GM12878 (cell line): ENCODE results near the gene DISP2. TPM values are rescaled to one million over a fixed set of nuclear protein-coding genes. Genes with fewer than 3 reads are reported as not detected.

Experiments
- ATAC-seq: fragments of 200-7000 bp; cut with Tn5 transposase; 3 replicates; pipeline ENCODE4 v1.9.1; 2020; ENCODE audit warnings: mild to moderate bottlenecking, moderate library complexity
- BruUV-seq: library from RNA; stranded (reverse); fragments of 400-500 nt; replicated peaks from 2 replicates; lab custom pipeline; 2021; lab: Mats Ljungman, UMichigan
- CTCF ChIA-PET: fragments of 300-600 bp; sonication (Branson Sonifier 250); formaldehyde crosslinking; extraction: SDS; loops from one replicate; lab custom pipeline; 2021; ENCODE audit warnings: inconsistent platforms; lab: Yijun Ruan, JAX
- POLR2A ChIA-PET: fragments of 350-600 bp; formaldehyde crosslinking; extraction: SDS; loops from one replicate; lab custom pipeline; 2021; ENCODE audit warnings: inconsistent platforms; lab: Charles Lee
- RAD21 ChIA-PET: fragments of 300-600 bp; sonication (Branson Sonifier 250); formaldehyde crosslinking; loops from one replicate; lab custom pipeline; 2023; ENCODE audit warnings: antibody characterized with exemption; ENCODE audit not compliant: unreplicated experiment; lab: Charles Lee
- SMC1A ChIA-PET: fragments of 300-600 bp; sonication (Branson Sonifier 250); formaldehyde crosslinking; loops from one replicate; lab custom pipeline; 2023; ENCODE audit not compliant: unreplicated experiment, uncharacterized antibody; lab: Charles Lee
- DNase-seq: peaks from one replicate; pipeline ENCODE4 v3.0.0-alpha.2; 2011; ENCODE audit warnings: low read depth, low spot score
- FAIRE-seq: peaks from 3 replicates; lab custom pipeline; 2011; peaks lifted over from hg19 to GRCh38; lab: Jason Lieb, UNC
- H2AFZ ChIP-seq: 2 replicates; pipeline ENCODE4 v1.6.0; 2011; ENCODE audit warnings: low read depth, low read length, control low read depth; ENCODE audit not compliant: control insufficient read depth
- H3K27ac ChIP-seq: 2 replicates; pipeline ENCODE4 v1.5.1; 2011; ENCODE audit warnings: control low read depth; ENCODE audit not compliant: control insufficient read depth, insufficient read depth
- H3K27me3 ChIP-seq, 2 experiments: replicated peaks in 1 of 2; 2 replicates each; pipeline versions ENCODE4 v1.6.0 to v1.6.1; 2011; ENCODE audit warnings: low read length in 1 of 2; ENCODE audit not compliant: control insufficient read depth in 2 of 2, insufficient read depth in 2 of 2
- H3K36me3 ChIP-seq, 2 experiments: 2 replicates each; pipeline ENCODE4 v1.5.1; 2011; ENCODE audit warnings: low read length in 1 of 2; ENCODE audit not compliant: control insufficient read depth in 2 of 2, insufficient read depth in 2 of 2
- H3K4me1 ChIP-seq: 2 replicates; pipeline ENCODE4 v1.6.1; 2011; ENCODE audit warnings: mild to moderate bottlenecking, low read length, moderate library complexity, mixed read lengths; ENCODE audit not compliant: control insufficient read depth, insufficient read depth
- H3K4me2 ChIP-seq: 2 replicates; pipeline ENCODE4 v1.6.0; 2011; ENCODE audit warnings: control low read depth; ENCODE audit not compliant: control insufficient read depth, insufficient read depth
- H3K4me3 ChIP-seq: fragments of 200-600 bp; sonication (generic); 2 replicates; pipeline ENCODE4 v1.5.1; 2016
- H3K79me2 ChIP-seq: 2 replicates; pipeline ENCODE4 v1.6.0; 2011; ENCODE audit warnings: low read length; ENCODE audit not compliant: control insufficient read depth, insufficient read depth
- H3K9ac ChIP-seq: 2 replicates; pipeline ENCODE4 v1.8.0; 2011; ENCODE audit warnings: low read length, control low read depth, mixed read lengths; ENCODE audit not compliant: control insufficient read depth, insufficient read depth
- H3K9me3 ChIP-seq: replicated peaks from 3 replicates; pipeline ENCODE4 v1.5.1; 2011; ENCODE audit warnings: mild to moderate bottlenecking, low read length; ENCODE audit not compliant: control insufficient read depth, insufficient read depth
- H4K20me1 ChIP-seq: 2 replicates; pipeline ENCODE4 v1.6.0; 2011; ENCODE audit not compliant: control insufficient read depth, insufficient read depth
- ATF3 ChIP-seq: IDR thresholded peaks from 2 replicates; pipeline ENCODE4 v1.6.1; 2011; ENCODE audit warnings: low read depth, mild to moderate bottlenecking, low read length, moderate library complexity, borderline replicate concordance; ENCODE audit errors: extremely low read depth
- BACH1 ChIP-seq: fragments of 450-650 bp; IDR thresholded peaks from 2 replicates; pipeline ENCODE4 v1.6.1; 2017; ENCODE audit warnings: mild to moderate bottlenecking, borderline replicate concordance
- E2F4 ChIP-seq: IDR thresholded peaks from 2 replicates; pipeline ENCODE4 v1.6.1; 2012; ENCODE audit warnings: low read depth, low read length, improper control_type of control experiment
- EED ChIP-seq: sonication (generic); IDR thresholded peaks from 2 replicates; pipeline ENCODE4 v1.6.1; 2016; ENCODE audit warnings: antibody characterized with exemption, low read depth
- HSF1 ChIP-seq: fragments of 150-350 bp; IDR thresholded peaks from 2 replicates; pipeline ENCODE4 v1.6.1; 2014; ENCODE audit warnings: mild to moderate bottlenecking, low read depth, low read length
- IRF3 ChIP-seq: fragments of 450-650 bp; IDR thresholded peaks from 2 replicates; pipeline ENCODE4 v1.6.1; 2014; ENCODE audit warnings: mild to moderate bottlenecking
- IRF5 ChIP-seq: fragments of 450-650 bp; IDR thresholded peaks from 2 replicates; pipeline ENCODE4 v1.6.1; 2017; ENCODE audit warnings: borderline replicate concordance
- NBN ChIP-seq: fragments of 450-650 bp; IDR thresholded peaks from 2 replicates; pipeline ENCODE4 v1.6.1; 2016
- PBX3 ChIP-seq: IDR thresholded peaks from 2 replicates; pipeline ENCODE4 v1.6.1; 2011; ENCODE audit warnings: mild to moderate bottlenecking, low read depth, low read length, moderate library complexity; ENCODE audit not compliant: insufficient replicate concordance
- POLR2A ChIP-seq: IDR thresholded peaks from 2 replicates; pipeline ENCODE4 v1.6.1; 2011; ENCODE audit warnings: low read depth, mild to moderate bottlenecking, low read length
- RCOR1 ChIP-seq: conservative IDR thresholded peaks from 2 replicates; pipeline ENCODE4 v1.6.1; 2012; ENCODE audit warnings: low read depth, low read length, improper control_type of control experiment
- RELB ChIP-seq: fragments of 450-650 bp; IDR thresholded peaks from 2 replicates; pipeline ENCODE4 v1.6.1; 2017; ENCODE audit warnings: low read depth, mild to moderate bottlenecking, moderate library complexity
- SMAD1 ChIP-seq: fragments of 450-650 bp; IDR thresholded peaks from 2 replicates; pipeline ENCODE4 v1.6.1; 2018; ENCODE audit warnings: mild to moderate bottlenecking, low read depth; ENCODE audit not compliant: partially characterized antibody
- SMAD5 ChIP-seq: IDR thresholded peaks from 2 replicates; pipeline ENCODE4 v1.6.1; 2016; ENCODE audit warnings: antibody characterized with exemption, low read depth
- SMARCA5 ChIP-seq: fragments of 450-650 bp; IDR thresholded peaks from 2 replicates; pipeline ENCODE4 v1.6.1; 2017; ENCODE audit warnings: mild to moderate bottlenecking
- USF1 ChIP-seq: IDR thresholded peaks from 2 replicates; pipeline ENCODE4 v1.6.1; 2011; ENCODE audit warnings: borderline replicate concordance, low read depth, mild to moderate bottlenecking, moderate library complexity, mixed read lengths, low read length; ENCODE audit not compliant: insufficient read depth; ENCODE audit errors: extremely low read length
- WGBS: methylation state at CpG from one replicate; pipeline ENCODE4 v1.1.6; 2016; ENCODE audit warnings: low lambda C conversion rate; ENCODE audit not compliant: insufficient replicate concordance, insufficient coverage; ENCODE audit errors: missing lambda C conversion rate; 5-methylcytosine and 5-hydroxymethylcytosine counted together
- in situ Hi-C: fragments of 300-500 bp; cut with MboI; formaldehyde crosslinking; loops from 9 replicates; pipeline ENCODE4 v1.14.3; 2018; ENCODE audit warnings: mixed read lengths
- intact Hi-C: fragments of 100-400 bp; cut with micrococcal nuclease; formaldehyde crosslinking; loops from one replicate; pipeline ENCODE4 v1.14.2; 2022; ENCODE audit not compliant: unreplicated experiment
- polyA plus RNA-seq, 11 experiments: library from polyadenylated mRNA; depleted of rRNA in 4 of 11; unstranded in 6 of 11; stranded (reverse) in 5 of 11; fragments of >200 nt; fragmentation: Nextera tagmentation in 4 of 11; fragmentation: Illumina TruSeq in 1 of 11; extraction: Ambion mirVana in 4 of 11; extraction: Trizol in 1 of 11; gene quantifications; 1 replicate in 1 of 11; 2 replicates in 10 of 11; pipeline versions ENCODE4 v1.2.1 to v1.2.3, GENCODE V29; 2011 to 2016; ENCODE audit warnings: inconsistent platforms in 2 of 11, missing spikeins in 2 of 11, low read depth in 1 of 11
- total RNA-seq, 4 experiments: library from RNA; depleted of rRNA in 3 of 4; stranded (reverse); fragments of >200 nt in 3 of 4; fragmentation: Illumina TruSeq in 1 of 4; extraction: Trizol in 1 of 4; gene quantifications; 2 replicates each; pipeline versions ENCODE4 v1.2.1 to v1.2.3, GENCODE V29; 2013 to 2021

Gene DISP2
- total and polyA plus RNA-seq, 10 of the 15 experiments (the other 5 are each of a cell fraction or from before 2014, with no cell fraction given) = under 0.01 to 0.20 (median 0.12) TPM; not detected in 7

- Histone ChIP-seq H3K27ac (no peak overlapping the region), H3K4me2 (no peak overlapping the region), H3K36me3 (no peaks in the 10 kb centered on the region), H2AFZ (no peak overlapping the region), H3K79me2 (no peaks in the 10 kb centered on the region), H3K27me3 (no peaks in the 10 kb centered on the region; a peak in 1 of 4 replicates), H3K4me3 (no peak overlapping the region), H3K9me3 (no peaks in the 10 kb centered on the region), H3K4me1 (no peaks in the 10 kb centered on the region), H3K9ac (no peak overlapping the region), H4K20me1 (no peaks in the 10 kb centered on the region)
- ChIA-PET RAD21 (no interaction called here), POLR2A (no interaction called here), SMC1A (no interaction called here), CTCF (no interaction called here)
- no peak for DNase-seq
- ATAC-seq = no peak
- intact Hi-C loops = no loop called here
- in situ Hi-C loops = no loop called here
- WGBS = 22% methylated on average over 4 of the region's 4 CpGs
- no peak for FAIRE-seq
- no TSS peak for BruUV-seq
- no peak for TF ChIP-seq NBN
- no peak for TF ChIP-seq EED
- TF ChIP-seq ATF3 = no peak
- no peak for TF ChIP-seq RELB
- no peak for TF ChIP-seq IRF5
- TF ChIP-seq POLR2A = no peak
- TF ChIP-seq PBX3 = no peak
- TF ChIP-seq HSF1 = no peak
- TF ChIP-seq USF1 = no peak
- no peak for TF ChIP-seq RCOR1
- no peak for TF ChIP-seq E2F4
- TF ChIP-seq BACH1 = no peak
- TF ChIP-seq SMAD5 = no peak
- TF ChIP-seq SMARCA5 = no peak
- no peak for TF ChIP-seq SMAD1
- TF ChIP-seq IRF3 = no peak
These were observed 70.2 kb downstream of the DISP2 start for GRCh38 chr15:40428185-40428584.
